Tibial nerve (tissue), 4 donors: ENCODE measurements around the gene ZFC3H1.

Experiments
- EP300 ChIP-seq, 2 donors: sonication (generic); formaldehyde crosslinking; IDR thresholded peaks; one replicate each; pipeline ENCODE4 v1.6.1; 2017; ENCODE audit warnings: antibody characterized with exemption in 2 of 2, mild to moderate bottlenecking in 1 of 2
- TF ChIP-seq, protein P1 (sequence below), 5 experiments: fragments of 200-600 bp in 3 of 5; fragments of 450-650 bp in 2 of 5; sonication (generic) in 3 of 5; IDR thresholded peaks; one replicate each; pipeline ENCODE4 v1.5.1; 2016 to 2019; ENCODE audit warnings: antibody characterized with exemption in 5 of 5, mild to moderate bottlenecking in 3 of 5, moderate library complexity in 2 of 5

DNA sequence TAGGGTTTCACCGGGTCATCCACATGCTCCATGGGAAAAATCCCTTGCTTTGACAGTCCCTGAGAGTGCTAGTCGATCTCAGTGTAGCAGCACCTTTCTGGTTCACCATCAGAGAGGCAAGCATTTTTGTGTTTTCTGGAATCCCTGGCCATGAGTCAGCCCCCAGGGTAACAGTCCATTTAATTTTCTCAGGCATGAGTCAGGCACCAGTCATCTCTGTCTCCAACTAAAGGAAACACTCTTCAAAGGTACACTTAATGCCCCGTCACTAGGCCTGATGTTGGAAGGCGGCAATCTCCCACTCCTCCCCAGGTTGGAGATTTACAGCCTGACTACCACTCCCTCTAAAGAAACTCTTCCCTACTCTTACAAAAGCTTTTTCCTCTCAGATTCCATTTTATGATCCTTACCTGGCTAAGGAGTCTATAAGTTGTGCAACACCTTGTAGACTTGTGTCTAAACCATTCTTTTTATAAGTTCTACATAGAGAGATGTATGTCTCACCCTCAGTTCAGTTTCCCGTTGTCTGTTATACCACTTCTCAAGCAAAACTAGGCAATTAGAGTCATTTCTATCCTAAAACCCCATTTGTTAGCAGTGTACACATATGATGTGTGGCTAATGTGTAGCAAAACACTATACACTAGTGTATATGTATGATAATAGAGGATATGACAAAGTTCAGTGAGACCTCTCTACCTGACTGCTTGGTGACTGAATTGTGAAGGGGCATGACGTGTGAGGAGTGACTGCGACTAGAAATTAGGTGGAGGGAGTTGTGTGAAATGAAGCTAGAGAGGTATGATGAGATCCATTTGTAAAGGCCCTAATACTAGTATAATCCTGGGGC lies 46.9 kb upstream of the ZFC3H1 start:
- TF ChIP-seq, protein P1, sequence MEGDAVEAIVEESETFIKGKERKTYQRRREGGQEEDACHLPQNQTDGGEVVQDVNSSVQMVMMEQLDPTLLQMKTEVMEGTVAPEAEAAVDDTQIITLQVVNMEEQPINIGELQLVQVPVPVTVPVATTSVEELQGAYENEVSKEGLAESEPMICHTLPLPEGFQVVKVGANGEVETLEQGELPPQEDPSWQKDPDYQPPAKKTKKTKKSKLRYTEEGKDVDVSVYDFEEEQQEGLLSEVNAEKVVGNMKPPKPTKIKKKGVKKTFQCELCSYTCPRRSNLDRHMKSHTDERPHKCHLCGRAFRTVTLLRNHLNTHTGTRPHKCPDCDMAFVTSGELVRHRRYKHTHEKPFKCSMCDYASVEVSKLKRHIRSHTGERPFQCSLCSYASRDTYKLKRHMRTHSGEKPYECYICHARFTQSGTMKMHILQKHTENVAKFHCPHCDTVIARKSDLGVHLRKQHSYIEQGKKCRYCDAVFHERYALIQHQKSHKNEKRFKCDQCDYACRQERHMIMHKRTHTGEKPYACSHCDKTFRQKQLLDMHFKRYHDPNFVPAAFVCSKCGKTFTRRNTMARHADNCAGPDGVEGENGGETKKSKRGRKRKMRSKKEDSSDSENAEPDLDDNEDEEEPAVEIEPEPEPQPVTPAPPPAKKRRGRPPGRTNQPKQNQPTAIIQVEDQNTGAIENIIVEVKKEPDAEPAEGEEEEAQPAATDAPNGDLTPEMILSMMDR (IDR thresholded peaks at IDR 0.05), result no peak
- TF ChIP-seq EP300 (IDR thresholded peaks at IDR 0.05), result no peak
